ENCODE data around the gene GGA3. TPM values are rescaled to one million over a fixed set of nuclear protein-coding genes. Genes with fewer than 3 reads are reported as not detected.
"Not testable (repeated sequence)": the region's sequence is repeated elsewhere in the genome, so short reads cannot be mapped to it uniquely, and the experiment has no call there.

Gene GGA3
- polyA plus RNA-seq, 1 donor, result 41.3 TPM

DNA sequence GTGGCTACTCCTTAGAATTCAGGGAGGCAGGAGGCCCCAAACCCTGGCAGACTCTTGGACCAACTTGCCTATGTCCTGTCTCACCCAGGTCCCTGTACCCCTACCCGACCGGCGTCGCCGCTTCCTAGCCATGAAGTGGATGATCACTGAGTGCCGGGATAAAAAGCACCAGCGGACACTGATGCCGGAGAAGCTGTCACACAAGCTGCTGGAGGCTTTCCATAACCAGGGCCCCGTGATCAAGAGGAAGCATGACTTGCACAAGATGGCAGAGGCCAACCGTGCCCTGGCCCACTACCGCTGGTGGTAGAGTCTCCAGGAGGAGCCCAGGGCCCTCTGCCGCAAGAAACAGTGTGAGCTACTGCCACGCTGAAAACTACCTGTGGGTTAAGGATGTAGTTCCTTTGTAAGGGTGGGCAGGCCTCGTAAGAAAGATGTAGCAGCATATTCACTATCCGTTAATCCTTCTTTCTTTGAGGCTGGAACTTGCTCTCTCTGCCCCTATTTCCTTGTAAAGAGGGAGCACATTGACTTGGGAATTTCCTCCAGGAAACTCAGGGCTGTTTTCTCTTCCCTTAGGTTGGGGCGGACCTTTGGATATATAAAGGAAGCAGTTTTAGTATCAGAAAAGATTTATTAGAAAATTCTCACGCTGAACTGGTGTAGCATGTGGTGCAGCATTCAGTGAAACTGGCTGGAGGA, 4.4 kb upstream of the GGA3 start:
- no CpG with 5 or more reads among the region's 17 CpGs for WGBS (ENCODE audit: insufficient coverage, low lambda C conversion rate)
- H3K36me3 ChIP-seq (ENCODE audit: control insufficient read depth, insufficient read depth, low read length), result peaks cover 32% of the 10 kb centered on the region
- no peak overlapping the region for H3K4me3 ChIP-seq (ENCODE audit: low read length)
- peaks cover 32% of the 10 kb centered on the region for H3K4me1 ChIP-seq (ENCODE audit: control insufficient read depth, insufficient read depth, low read length)
- H3K27ac ChIP-seq (ENCODE audit: low read length), result no peak overlapping the region
- no peak for DNase-seq
- H3K9me3 ChIP-seq (ENCODE audit: control insufficient read depth, low read depth, low read length), result peaks cover 5% of the 10 kb centered on the region
- H3K27me3 ChIP-seq (ENCODE audit: control insufficient read depth, insufficient read depth, low read length), result no peaks in the 10 kb centered on the region

- DNase-seq, result no peak
- Histone ChIP-seq H3K36me3 (ENCODE audit: control insufficient read depth, insufficient read depth, low read length) (peaks cover 35% of the 10 kb centered on the region), H3K4me1 (ENCODE audit: control insufficient read depth, insufficient read depth, low read length) (peaks cover 27% of the 10 kb centered on the region), H3K27me3 (ENCODE audit: control insufficient read depth, insufficient read depth, low read length) (no peaks in the 10 kb centered on the region), H3K9me3 (ENCODE audit: control insufficient read depth, low read depth, low read length) (peaks cover 2% of the 10 kb centered on the region), H3K4me3 (ENCODE audit: low read length) (no peak overlapping the region), H3K27ac (ENCODE audit: low read length) (no peak overlapping the region)
- WGBS (ENCODE audit: insufficient coverage, low lambda C conversion rate), result no CpG with 5 or more reads among the region's 4 CpGs
Observed at GRCh38 chr17:75263055-75263454, 1.6 kb upstream of the GGA3 start.

- no CpG with 5 or more reads among the region's 23 CpGs for WGBS (ENCODE audit: insufficient coverage, low lambda C conversion rate)
- Histone ChIP-seq H3K27ac (ENCODE audit: low read length) (peak overlapping the region; percentile 89), H3K36me3 (ENCODE audit: control insufficient read depth, insufficient read depth, low read length) (peaks cover 34% of the 10 kb centered on the region), H3K4me1 (ENCODE audit: control insufficient read depth, insufficient read depth, low read length) (peaks cover 19% of the 10 kb centered on the region), H3K27me3 (ENCODE audit: control insufficient read depth, insufficient read depth, low read length) (no peaks in the 10 kb centered on the region), H3K4me3 (ENCODE audit: low read length) (peak overlapping the region; percentile 83), H3K9me3 (ENCODE audit: control insufficient read depth, low read depth, low read length) (peaks cover 2% of the 10 kb centered on the region)
- DNase-seq, result no peak
Observed at GRCh38 chr17:75262112-75262606, 753 bp upstream of the GGA3 start.

- H3K4me3 ChIP-seq (ENCODE audit: low read length), result peak overlapping the region; percentile 83
- H3K27ac ChIP-seq (ENCODE audit: low read length), result peak overlapping the region; percentile 89
- WGBS (ENCODE audit: insufficient coverage, low lambda C conversion rate), result 0% methylated on average over 2 of the region's 31 CpGs
- peaks cover 14% of the 10 kb centered on the region for H3K4me1 ChIP-seq (ENCODE audit: control insufficient read depth, insufficient read depth, low read length)
- H3K9me3 ChIP-seq (ENCODE audit: control insufficient read depth, low read depth, low read length), result peaks cover 2% of the 10 kb centered on the region
- peak in 1 of 2 donors; percentile 37 for DNase-seq
- peaks cover 20% of the 10 kb centered on the region for H3K36me3 ChIP-seq (ENCODE audit: control insufficient read depth, insufficient read depth, low read length)
- no peaks in the 10 kb centered on the region for H3K27me3 ChIP-seq (ENCODE audit: control insufficient read depth, insufficient read depth, low read length)
Observed at GRCh38 chr17:75260641-75261335, 618 bp downstream of the GGA3 start.

DNA sequence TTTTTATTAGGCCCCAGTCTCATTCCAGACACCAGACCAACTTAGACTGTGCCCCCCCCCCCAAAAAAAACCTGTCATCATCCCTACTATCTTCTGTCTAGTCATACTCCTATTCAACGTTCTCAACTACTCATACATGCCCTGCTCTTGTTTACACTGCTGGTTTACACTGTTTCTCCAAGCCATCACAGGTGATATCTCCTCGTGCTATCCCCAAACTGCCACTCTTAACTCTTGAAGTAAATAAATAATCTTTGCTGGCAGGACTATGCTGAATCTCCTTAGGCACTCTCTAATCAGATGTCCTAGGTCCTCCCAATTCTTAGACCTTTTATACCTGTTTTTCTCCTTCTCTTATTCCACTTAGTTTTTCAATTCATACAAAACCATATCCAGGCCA, 4.2 kb downstream of the GGA3 start:
- not testable (repeated sequence) for H3K4me3 ChIP-seq (ENCODE audit: low read length); H3K9me3 ChIP-seq (ENCODE audit: control insufficient read depth, low read depth, low read length); DNase-seq; H3K36me3 ChIP-seq (ENCODE audit: control insufficient read depth, insufficient read depth, low read length); H3K27me3 ChIP-seq (ENCODE audit: control insufficient read depth, insufficient read depth, low read length); H3K27ac ChIP-seq (ENCODE audit: low read length); H3K4me1 ChIP-seq (ENCODE audit: control insufficient read depth, insufficient read depth, low read length)
- no CpG with 5 or more reads among the region's 2 CpGs for WGBS (ENCODE audit: insufficient coverage, low lambda C conversion rate)

- WGBS (ENCODE audit: insufficient coverage, low lambda C conversion rate), result 100% methylated on average over 1 of the region's 11 CpGs
- not testable (repeated sequence) for H3K4me1 ChIP-seq (ENCODE audit: control insufficient read depth, insufficient read depth, low read length); H3K27ac ChIP-seq (ENCODE audit: low read length); DNase-seq; H3K27me3 ChIP-seq (ENCODE audit: control insufficient read depth, insufficient read depth, low read length); H3K36me3 ChIP-seq (ENCODE audit: control insufficient read depth, insufficient read depth, low read length); H3K9me3 ChIP-seq (ENCODE audit: control insufficient read depth, low read depth, low read length); H3K4me3 ChIP-seq (ENCODE audit: low read length)
Observed at GRCh38 chr17:75255954-75256698, 5.3 kb downstream of the GGA3 start.

- Histone ChIP-seq H3K27me3 (ENCODE audit: control insufficient read depth, insufficient read depth, low read length) (no peaks in the 10 kb centered on the region), H3K9me3 (ENCODE audit: control insufficient read depth, low read depth, low read length) (no peaks in the 10 kb centered on the region), H3K36me3 (ENCODE audit: control insufficient read depth, insufficient read depth, low read length) (peaks cover 4% of the 10 kb centered on the region), H3K4me1 (ENCODE audit: control insufficient read depth, insufficient read depth, low read length) (no peaks in the 10 kb centered on the region), H3K27ac (ENCODE audit: low read length) (no peak overlapping the region), H3K4me3 (ENCODE audit: low read length) (no peak overlapping the region)
- no CpG with 5 or more reads among the region's 8 CpGs for WGBS (ENCODE audit: insufficient coverage, low lambda C conversion rate)
- no peak for DNase-seq
Observed at GRCh38 chr17:75252039-75252816, 9.2 kb downstream of the GGA3 start.

DNA sequence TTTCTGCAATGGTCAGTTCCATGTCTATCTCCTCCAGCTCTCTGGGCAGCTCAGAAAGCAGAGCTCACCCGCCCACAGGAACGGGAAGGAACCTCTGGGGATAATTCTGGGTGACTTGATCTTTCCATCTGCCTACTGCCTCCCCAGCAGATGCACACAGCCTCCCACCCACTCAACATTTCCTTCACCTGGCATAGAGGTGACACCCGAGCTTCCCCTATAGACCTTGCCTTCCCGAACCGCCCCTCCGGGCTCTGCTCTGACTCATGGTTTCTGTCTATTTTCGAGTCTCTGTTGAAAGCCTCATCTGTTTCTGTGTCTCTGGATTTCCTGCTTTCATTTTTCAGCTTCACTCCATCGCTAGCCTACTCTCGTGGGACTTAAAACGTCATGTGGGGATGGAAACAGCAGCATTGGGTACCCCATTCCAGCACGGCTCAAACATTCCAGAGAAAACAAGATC, 11.4 kb downstream of the GGA3 start:
- peaks cover 22% of the 10 kb centered on the region for H3K36me3 ChIP-seq (ENCODE audit: control insufficient read depth, insufficient read depth, low read length)
- no peaks in the 10 kb centered on the region for H3K9me3 ChIP-seq (ENCODE audit: control insufficient read depth, low read depth, low read length)
- H3K4me1 ChIP-seq (ENCODE audit: control insufficient read depth, insufficient read depth, low read length), result no peaks in the 10 kb centered on the region
- no peak for DNase-seq
- no peak overlapping the region for H3K4me3 ChIP-seq (ENCODE audit: low read length)
- no CpG with 5 or more reads among the region's 11 CpGs for WGBS (ENCODE audit: insufficient coverage, low lambda C conversion rate)
- H3K27me3 ChIP-seq (ENCODE audit: control insufficient read depth, insufficient read depth, low read length), result no peaks in the 10 kb centered on the region
- no peak overlapping the region for H3K27ac ChIP-seq (ENCODE audit: low read length)

GRCh38 chr17:75249564-75249963, 11.8 kb downstream of the GGA3 start:
- Histone ChIP-seq H3K4me3 (ENCODE audit: low read length) (no peak overlapping the region), H3K27ac (ENCODE audit: low read length) (no peak overlapping the region), H3K4me1 (ENCODE audit: control insufficient read depth, insufficient read depth, low read length) (no peaks in the 10 kb centered on the region), H3K27me3 (ENCODE audit: control insufficient read depth, insufficient read depth, low read length) (no peaks in the 10 kb centered on the region), H3K9me3 (ENCODE audit: control insufficient read depth, low read depth, low read length) (no peaks in the 10 kb centered on the region), H3K36me3 (ENCODE audit: control insufficient read depth, insufficient read depth, low read length) (peaks cover 27% of the 10 kb centered on the region)
- no peak for DNase-seq
- no CpG with 5 or more reads among the region's 4 CpGs for WGBS (ENCODE audit: insufficient coverage, low lambda C conversion rate)

DNA sequence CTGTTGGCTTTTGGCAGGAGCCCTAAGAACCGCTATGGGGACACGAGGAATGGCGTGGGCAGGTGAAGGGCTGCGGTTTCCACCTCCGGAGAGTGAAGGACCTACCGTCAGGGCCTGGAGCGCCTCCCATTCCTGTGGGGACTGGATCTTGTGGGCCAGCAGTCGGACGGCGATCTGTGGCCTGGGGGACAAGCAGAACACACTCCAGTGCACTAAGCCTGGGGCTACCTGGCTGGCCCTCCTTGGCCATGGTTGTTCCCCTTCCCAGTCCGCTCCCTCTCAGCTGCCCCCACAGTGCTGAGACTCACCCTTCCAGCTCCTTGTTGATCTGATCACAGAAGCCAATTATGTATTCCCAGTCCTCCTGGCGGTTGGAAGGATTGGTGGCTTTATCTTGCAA, 15.0 kb downstream of the GGA3 start:
- no peaks in the 10 kb centered on the region for H3K9me3 ChIP-seq (ENCODE audit: control insufficient read depth, low read depth, low read length)
- peaks cover 59% of the 10 kb centered on the region for H3K36me3 ChIP-seq (ENCODE audit: control insufficient read depth, insufficient read depth, low read length)
- no CpG with 5 or more reads among the region's 12 CpGs for WGBS (ENCODE audit: insufficient coverage, low lambda C conversion rate)
- no peak overlapping the region for H3K4me3 ChIP-seq (ENCODE audit: low read length)
- H3K27ac ChIP-seq (ENCODE audit: low read length), result no peak overlapping the region
- no peak for DNase-seq
- peaks cover 5% of the 10 kb centered on the region for H3K4me1 ChIP-seq (ENCODE audit: control insufficient read depth, insufficient read depth, low read length)
- H3K27me3 ChIP-seq (ENCODE audit: control insufficient read depth, insufficient read depth, low read length), result no peaks in the 10 kb centered on the region
